ENCODE measurements around the gene ADCY2. TPM values are rescaled to one million over a fixed set of nuclear protein-coding genes. Genes with fewer than 3 reads are reported as not detected.
A peak's percentile ranks its signal among the peaks of the same experiment; 100 is the strongest.

The ADCY2 gene
- total and polyA plus RNA-seq, 2 experiments from 2014 or later: 2.2 to 4.7 TPM

- H3K4me3 ChIP-seq: no peak overlapping the region
- TF ChIP-seq CTCF (IDR thresholded peaks at IDR 0.05; ENCODE audit: low read depth, low read length): no peak
- no peaks in the 10 kb centered on the region for H3K27me3 ChIP-seq
- no peak overlapping the region for H3K27ac ChIP-seq
- no peaks in the 10 kb centered on the region for H3K4me1 ChIP-seq (ENCODE audit: low read depth)
- no peaks in the 10 kb centered on the region for H3K36me3 ChIP-seq
- H3K9me3 ChIP-seq (ENCODE audit: low read depth): no peaks in the 10 kb centered on the region
- no peak for DNase-seq (ENCODE audit: low read depth in 1 of 2, low spot score in 1 of 2)
Observed at GRCh38 chr5:7794311-7794710, 398.4 kb downstream of the ADCY2 start.

GRCh38 chr5:7794823-7795222 lies 398.9 kb downstream of the ADCY2 start:
- no peaks in the 10 kb centered on the region for H3K27me3 ChIP-seq
- no peak for TF ChIP-seq CTCF (IDR thresholded peaks at IDR 0.05; ENCODE audit: low read depth, low read length)
- H3K36me3 ChIP-seq: no peaks in the 10 kb centered on the region
- H3K4me3 ChIP-seq: no peak overlapping the region
- H3K4me1 ChIP-seq (ENCODE audit: low read depth): no peaks in the 10 kb centered on the region
- H3K27ac ChIP-seq: no peak overlapping the region
- no peaks in the 10 kb centered on the region for H3K9me3 ChIP-seq (ENCODE audit: low read depth)
- no peak for DNase-seq (ENCODE audit: low read depth in 1 of 2, low spot score in 1 of 2)

GRCh38 chr5:7795306-7795705 lies 399.4 kb downstream of the ADCY2 start:
- TF ChIP-seq CTCF (IDR thresholded peaks at IDR 0.05; ENCODE audit: low read depth, low read length): no peak
- no peaks in the 10 kb centered on the region for H3K36me3 ChIP-seq
- no peak for DNase-seq (ENCODE audit: low read depth in 1 of 2, low spot score in 1 of 2)

GRCh38 chr5:7801891-7802614 lies 406.1 kb downstream of the ADCY2 start:
- no peak for TF ChIP-seq CTCF (IDR thresholded peaks at IDR 0.05; ENCODE audit: low read depth, low read length)
- Histone ChIP-seq H3K27ac (no peak overlapping the region), H3K27me3 (no peaks in the 10 kb centered on the region), H3K36me3 (no peaks in the 10 kb centered on the region), H3K4me3 (no peak overlapping the region), H3K9me3 (ENCODE audit: low read depth) (no peaks in the 10 kb centered on the region), H3K4me1 (ENCODE audit: low read depth) (no peaks in the 10 kb centered on the region)
- DNase-seq (ENCODE audit: low read depth in 1 of 2, low spot score in 1 of 2): no peak

More at GRCh38 chr5:7795306-7795705, 399.4 kb downstream of the ADCY2 start:
- no peak overlapping the region for H3K27ac ChIP-seq
- no peaks in the 10 kb centered on the region for H3K9me3 ChIP-seq (ENCODE audit: low read depth)
- no peaks in the 10 kb centered on the region for H3K4me1 ChIP-seq (ENCODE audit: low read depth)
- no peaks in the 10 kb centered on the region for H3K27me3 ChIP-seq
- no peak overlapping the region for H3K4me3 ChIP-seq

- Histone ChIP-seq H3K9me3 (ENCODE audit: low read depth) (no peaks in the 10 kb centered on the region), H3K27me3 (no peaks in the 10 kb centered on the region), H3K4me1 (ENCODE audit: low read depth) (no peaks in the 10 kb centered on the region), H3K27ac (no peak overlapping the region), H3K4me3 (no peak overlapping the region), H3K36me3 (no peaks in the 10 kb centered on the region)
- DNase-seq (ENCODE audit: low read depth in 1 of 2, low spot score in 1 of 2): peak in 1 of 2 donors; percentile 68
- no peak for TF ChIP-seq CTCF (IDR thresholded peaks at IDR 0.05; ENCODE audit: low read depth, low read length)
Observed at GRCh38 chr5:7802855-7803254, 406.9 kb downstream of the ADCY2 start.

Measured in cardiac muscle cell (in vitro differentiated cells and primary cell).